ENCODE results near the gene CBS.

CBS gene

DNA sequence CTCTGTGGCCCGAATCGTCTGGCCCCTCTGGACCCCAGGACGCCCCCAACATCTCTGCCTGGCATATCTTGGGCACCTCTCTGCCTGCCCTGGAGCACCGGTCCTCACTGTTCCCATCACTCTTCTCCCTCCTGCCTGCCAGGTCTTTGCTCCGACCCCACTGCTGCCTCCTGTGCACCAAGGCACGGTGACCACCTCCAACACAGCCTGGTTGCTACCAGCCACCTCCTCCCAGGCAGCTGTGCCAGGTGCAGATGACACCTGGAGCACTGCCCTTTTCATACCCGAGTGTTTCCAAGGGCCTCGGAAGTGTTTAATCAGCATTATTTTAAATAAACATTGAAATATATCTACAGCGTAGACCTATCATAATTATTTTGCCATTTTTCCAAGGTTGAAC lies 70.0 kb downstream of the CBS start:
- no peak for DNase-seq (ENCODE audit: low read depth in 1 of 2, low spot score in 1 of 2)
- Histone ChIP-seq H3K4me3 (replicated peaks; ENCODE audit: insufficient read depth, low read length) (no peak overlapping the region), H3K27me3 (ENCODE audit: insufficient read depth, poor library complexity, severe bottlenecking) (no peaks in the 10 kb centered on the region), H3K27ac (replicated peaks) (no peak overlapping the region)
- no peak for TF ChIP-seq POLR2AphosphoS5 (IDR thresholded peaks at IDR 0.05; ENCODE audit: low read depth)
- no peak for TF ChIP-seq SPI1 (IDR thresholded peaks at IDR 0.05; ENCODE audit: borderline replicate concordance, low read depth)
- no peak for TF ChIP-seq REST (IDR thresholded peaks at IDR 0.05; ENCODE audit: insufficient replicate concordance, low read depth)
- no peak for TF ChIP-seq CTCF (IDR thresholded peaks at IDR 0.05; ENCODE audit: insufficient read depth, low read length)
- TF ChIP-seq GABPA (IDR thresholded peaks at IDR 0.05; ENCODE audit: low read depth), result no peak

- Histone ChIP-seq H3K27me3 (ENCODE audit: insufficient read depth, poor library complexity, severe bottlenecking) (no peaks in the 10 kb centered on the region), H3K27ac (replicated peaks) (no peak overlapping the region), H3K4me3 (replicated peaks; ENCODE audit: insufficient read depth, low read length) (no peak overlapping the region)
- DNase-seq (ENCODE audit: low read depth in 1 of 2, low spot score in 1 of 2), result no peak
- TF ChIP-seq REST (IDR thresholded peaks at IDR 0.05; ENCODE audit: insufficient replicate concordance, low read depth), result no peak
- TF ChIP-seq SPI1 (IDR thresholded peaks at IDR 0.05; ENCODE audit: borderline replicate concordance, low read depth), result no peak
- no peak for TF ChIP-seq POLR2AphosphoS5 (IDR thresholded peaks at IDR 0.05; ENCODE audit: low read depth)
- no peak for TF ChIP-seq GABPA (IDR thresholded peaks at IDR 0.05; ENCODE audit: low read depth)
- no peak for TF ChIP-seq CTCF (IDR thresholded peaks at IDR 0.05; ENCODE audit: insufficient read depth, low read length)
These were observed 70.7 kb downstream of the CBS start for GRCh38 chr21:43004926-43005325.
